WERI-Rb-1 (cell line): ENCODE measurements around the gene CMIP.

Experiments used
- DNase-seq: peaks from one replicate; pipeline ENCODE4 v3.0.0-alpha.2; 2020
- H3K27ac ChIP-seq: fragments of 250-450 bp; sonication (Bioruptor Pico); 2 replicates; pipeline ENCODE4 v1.5.1; 2020; ENCODE audit warnings: mild to moderate bottlenecking, moderate library complexity
- H3K27me3 ChIP-seq: fragments of 250-450 bp; sonication (Bioruptor Pico); 2 replicates; pipeline ENCODE4 v1.5.1; 2021; ENCODE audit warnings: mild to moderate bottlenecking, low read depth, moderate library complexity; ENCODE audit not compliant: insufficient read depth, severe bottlenecking
- H3K36me3 ChIP-seq: fragments of 250-450 bp; sonication (Bioruptor Pico); 2 replicates; pipeline ENCODE4 v1.5.1; 2020; ENCODE audit warnings: mild to moderate bottlenecking, moderate library complexity
- H3K4me3 ChIP-seq: 2 replicates; pipeline ENCODE4 v1.5.1; 2011; ENCODE audit warnings: low read depth, mild to moderate bottlenecking, control low read depth, low read length
- H3K9me3 ChIP-seq: fragments of 250-450 bp; sonication (Bioruptor Pico); 2 replicates; pipeline ENCODE4 v1.5.1; 2021; ENCODE audit warnings: mild to moderate bottlenecking, moderate library complexity; ENCODE audit not compliant: severe bottlenecking
- CTCF ChIP-seq: IDR thresholded peaks from 2 replicates; pipeline ENCODE4 v1.5.1; 2011; ENCODE audit warnings: low read depth, mild to moderate bottlenecking, control low read depth, inconsistent platforms, low read length

Gene CMIP

GRCh38 chr16:81589975-81590650, 145.5 kb downstream of the CMIP start:
- H3K4me3 ChIP-seq = no peak overlapping the region
- H3K27me3 ChIP-seq = no peaks in the 10 kb centered on the region
- no peak for DNase-seq
- no peaks in the 10 kb centered on the region for H3K9me3 ChIP-seq
- no peak for TF ChIP-seq CTCF
- H3K36me3 ChIP-seq = no peaks in the 10 kb centered on the region
- no peak overlapping the region for H3K27ac ChIP-seq

GRCh38 chr16:81590714-81591544, 146.3 kb downstream of the CMIP start:
- Histone ChIP-seq H3K9me3 (no peaks in the 10 kb centered on the region), H3K27me3 (no peaks in the 10 kb centered on the region), H3K36me3 (no peaks in the 10 kb centered on the region), H3K4me3 (no peak overlapping the region), H3K27ac (no peak overlapping the region)
- DNase-seq = no peak
- TF ChIP-seq CTCF = no peak

GRCh38 chr16:81591545-81591870, 146.9 kb downstream of the CMIP start:
- TF ChIP-seq CTCF = no peak
- H3K9me3 ChIP-seq = no peaks in the 10 kb centered on the region
- H3K36me3 ChIP-seq = no peaks in the 10 kb centered on the region
- no peak for DNase-seq
- H3K27me3 ChIP-seq = no peaks in the 10 kb centered on the region
- no peak overlapping the region for H3K4me3 ChIP-seq
- H3K27ac ChIP-seq = no peak overlapping the region

GRCh38 chr16:81592353-81592866, 147.8 kb downstream of the CMIP start:
- Histone ChIP-seq H3K4me3 (no peak overlapping the region), H3K9me3 (no peaks in the 10 kb centered on the region), H3K27ac (no peak overlapping the region), H3K27me3 (no peaks in the 10 kb centered on the region), H3K36me3 (no peaks in the 10 kb centered on the region)
- DNase-seq = no peak
- TF ChIP-seq CTCF = no peak

GRCh38 chr16:81593481-81593880, 148.9 kb downstream of the CMIP start:
- Histone ChIP-seq H3K36me3 (no peaks in the 10 kb centered on the region), H3K27ac (no peak overlapping the region), H3K4me3 (no peak overlapping the region), H3K27me3 (no peaks in the 10 kb centered on the region), H3K9me3 (no peaks in the 10 kb centered on the region)
- DNase-seq = no peak
- TF ChIP-seq CTCF = no peak
